ENCODE data around the gene DBNDD1. TPM values are rescaled to one million over a fixed set of nuclear protein-coding genes. Genes with fewer than 3 reads are reported as not detected.
"Not testable (repeated sequence)": the region's sequence is repeated elsewhere in the genome, so short reads cannot be mapped to it uniquely, and the experiment has no call there.

DBNDD1 gene
- total and polyA plus RNA-seq, 2 donors (not counting 3 experiments of a cell fraction or from before 2014, with no cell fraction given) = 28.2 to 45.7 TPM

DNA sequence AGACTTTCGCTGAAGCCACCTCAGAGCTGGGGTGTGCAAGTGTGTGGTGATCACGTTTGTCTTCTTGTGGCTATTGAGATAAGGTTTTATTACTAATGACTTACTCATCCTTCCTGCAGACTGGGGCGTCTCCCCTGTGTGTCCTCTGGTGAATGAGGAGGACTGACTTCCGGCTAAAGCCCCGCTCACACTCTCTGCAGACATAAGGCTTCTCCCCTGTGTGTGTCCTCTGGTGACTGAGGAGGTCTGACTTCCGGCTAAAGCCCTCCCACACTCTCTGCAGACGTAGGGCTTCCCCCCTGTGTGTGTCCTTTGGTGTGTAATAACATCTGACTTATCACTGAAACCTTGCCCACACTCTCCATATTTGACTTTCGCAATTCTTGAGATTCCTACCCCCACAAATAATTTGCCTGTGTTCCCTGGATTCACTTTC, 38.5 kb upstream of the DBNDD1 start:
- TF ChIP-seq, protein P1, sequence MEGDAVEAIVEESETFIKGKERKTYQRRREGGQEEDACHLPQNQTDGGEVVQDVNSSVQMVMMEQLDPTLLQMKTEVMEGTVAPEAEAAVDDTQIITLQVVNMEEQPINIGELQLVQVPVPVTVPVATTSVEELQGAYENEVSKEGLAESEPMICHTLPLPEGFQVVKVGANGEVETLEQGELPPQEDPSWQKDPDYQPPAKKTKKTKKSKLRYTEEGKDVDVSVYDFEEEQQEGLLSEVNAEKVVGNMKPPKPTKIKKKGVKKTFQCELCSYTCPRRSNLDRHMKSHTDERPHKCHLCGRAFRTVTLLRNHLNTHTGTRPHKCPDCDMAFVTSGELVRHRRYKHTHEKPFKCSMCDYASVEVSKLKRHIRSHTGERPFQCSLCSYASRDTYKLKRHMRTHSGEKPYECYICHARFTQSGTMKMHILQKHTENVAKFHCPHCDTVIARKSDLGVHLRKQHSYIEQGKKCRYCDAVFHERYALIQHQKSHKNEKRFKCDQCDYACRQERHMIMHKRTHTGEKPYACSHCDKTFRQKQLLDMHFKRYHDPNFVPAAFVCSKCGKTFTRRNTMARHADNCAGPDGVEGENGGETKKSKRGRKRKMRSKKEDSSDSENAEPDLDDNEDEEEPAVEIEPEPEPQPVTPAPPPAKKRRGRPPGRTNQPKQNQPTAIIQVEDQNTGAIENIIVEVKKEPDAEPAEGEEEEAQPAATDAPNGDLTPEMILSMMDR (IDR thresholded peaks at IDR 0.05; ENCODE audit: extremely low read depth in 1 of 2, insufficient read depth in 1 of 2, low read depth in 1 of 2, low read length in 2 of 2) = no peak
- TF ChIP-seq GATA2 (IDR thresholded peaks at IDR 0.05; ENCODE audit: insufficient read depth, insufficient read length, low read depth, low read length) (no peak), POLR2AphosphoS5 (IDR thresholded peaks at IDR 0.05; ENCODE audit: insufficient read depth, low read depth, low read length) (no peak), EZH2 (IDR thresholded peaks at IDR 0.05; ENCODE audit: borderline replicate concordance, low read depth, low read length, severe bottlenecking) (no peak), FOS (IDR thresholded peaks at IDR 0.05; ENCODE audit: borderline replicate concordance, insufficient read depth, low read length) (no peak), MYC (IDR thresholded peaks at IDR 0.05; ENCODE audit: low read depth, low read length) (no peak), JUN (IDR thresholded peaks at IDR 0.05; ENCODE audit: borderline replicate concordance, insufficient read depth, insufficient read length, low read depth) (no peak), POLR2A (IDR thresholded peaks at IDR 0.05; ENCODE audit: low read depth, low read length) (no peak)
- TF ChIP-seq, protein P2, sequence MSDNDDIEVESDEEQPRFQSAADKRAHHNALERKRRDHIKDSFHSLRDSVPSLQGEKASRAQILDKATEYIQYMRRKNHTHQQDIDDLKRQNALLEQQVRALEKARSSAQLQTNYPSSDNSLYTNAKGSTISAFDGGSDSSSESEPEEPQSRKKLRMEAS (IDR thresholded peaks at IDR 0.05; ENCODE audit: insufficient read depth, insufficient read length) = no peak
- FAIRE-seq = no peak

DNA sequence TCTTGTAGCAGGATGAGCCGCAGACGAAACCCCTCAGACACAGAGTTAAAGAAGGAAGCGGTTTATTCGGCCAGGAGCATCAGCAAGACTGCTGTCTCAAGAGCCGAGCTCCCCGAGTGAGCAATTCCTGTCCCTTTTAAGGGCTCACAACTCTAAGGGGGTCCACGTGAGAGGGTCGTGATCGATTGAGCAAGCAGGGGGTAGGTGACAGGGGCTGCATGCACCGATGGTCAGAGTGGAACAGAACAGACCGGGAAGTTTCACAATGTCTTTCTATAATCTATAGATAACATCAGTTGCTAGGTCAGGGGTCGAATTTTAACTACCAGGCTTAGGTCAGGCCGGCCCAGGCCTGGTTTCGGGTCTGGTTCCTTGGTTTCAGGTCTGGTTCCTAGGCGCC, 37.3 kb upstream of the DBNDD1 start:
- H2AFZ ChIP-seq (ENCODE audit: low read depth, low read length); H3K79me2 ChIP-seq (ENCODE audit: control insufficient read depth, insufficient read depth, low read length); CTCF ChIA-PET; H3K4me1 ChIP-seq (ENCODE audit: control insufficient read depth, extremely low read depth, insufficient read depth, low read length); H3K9ac ChIP-seq (replicated peaks; ENCODE audit: extremely low read depth, insufficient read depth, low read length); intact Hi-C loops (cut with micrococcal nuclease); H3K4me3 ChIP-seq (replicated peaks in 1 of 3; ENCODE audit: insufficient read depth in 1 of 3, low read depth in 1 of 3, low read length in 3 of 3); BruUV-seq (replicated peaks); H4K20me1 ChIP-seq (replicated peaks; ENCODE audit: control insufficient read depth, extremely low read depth, insufficient read depth, low read length); dilution Hi-C loops (cut with MboI; ENCODE audit: extremely low pct_ligation_motif_present, low sequenced_read_pairs); DNase-seq (ENCODE audit: low read depth, low spot score); POLR2A ChIA-PET; H3K27ac ChIP-seq (ENCODE audit: insufficient read depth, low read depth, low read length); H3K4me2 ChIP-seq (ENCODE audit: insufficient read depth, low read length); FAIRE-seq; H3K9me1 ChIP-seq (replicated peaks; ENCODE audit: control insufficient read depth, extremely low read depth, insufficient read depth, low read length); H3K9me3 ChIP-seq (replicated peaks; ENCODE audit: control insufficient read depth, insufficient read depth, low read length); H3K36me3 ChIP-seq (ENCODE audit: control insufficient read depth in 2 of 2, extremely low read depth in 1 of 2, insufficient read depth in 2 of 2, low read length in 2 of 2); H3K27me3 ChIP-seq (ENCODE audit: control insufficient read depth in 2 of 2, insufficient read depth in 2 of 2, low read length in 2 of 2): not testable (repeated sequence)

More for the DNA sequence above, 38.5 kb upstream of the DBNDD1 start:
- POLR2A ChIA-PET = no interaction called here
- no peaks in the 10 kb centered on the region for H3K9me3 ChIP-seq (replicated peaks; ENCODE audit: control insufficient read depth, insufficient read depth, low read length)
- no peak overlapping the region for H3K9ac ChIP-seq (replicated peaks; ENCODE audit: extremely low read depth, insufficient read depth, low read length)
- intact Hi-C loops (cut with micrococcal nuclease) (no loop called here), dilution Hi-C loops (cut with MboI; ENCODE audit: extremely low pct_ligation_motif_present, low sequenced_read_pairs) (no loop called here)
- DNase-seq (ENCODE audit: low read depth, low spot score) = no peak
- no peaks in the 10 kb centered on the region for H4K20me1 ChIP-seq (replicated peaks; ENCODE audit: control insufficient read depth, extremely low read depth, insufficient read depth, low read length)
- H3K4me1 ChIP-seq (ENCODE audit: control insufficient read depth, extremely low read depth, insufficient read depth, low read length) = no peaks in the 10 kb centered on the region
- peaks cover 7 to 9% of the 10 kb centered on the region in 2 experiments for H3K27me3 ChIP-seq (ENCODE audit: control insufficient read depth in 2 of 2, insufficient read depth in 2 of 2, low read length in 2 of 2)
- H3K79me2 ChIP-seq (ENCODE audit: control insufficient read depth, insufficient read depth, low read length) = no peaks in the 10 kb centered on the region
- H3K4me3 ChIP-seq (replicated peaks in 1 of 3; ENCODE audit: insufficient read depth in 1 of 3, low read depth in 1 of 3, low read length in 3 of 3) = no peak overlapping the region
- H3K36me3 ChIP-seq (ENCODE audit: control insufficient read depth in 2 of 2, extremely low read depth in 1 of 2, insufficient read depth in 2 of 2, low read length in 2 of 2) = no peaks in the 10 kb centered on the region
- H2AFZ ChIP-seq (ENCODE audit: low read depth, low read length) = no peak overlapping the region
- CTCF ChIA-PET = no interaction called here
- H3K9me1 ChIP-seq (replicated peaks; ENCODE audit: control insufficient read depth, extremely low read depth, insufficient read depth, low read length) = no peaks in the 10 kb centered on the region
- no peak overlapping the region for H3K27ac ChIP-seq (ENCODE audit: insufficient read depth, low read depth, low read length)
- BruUV-seq (replicated peaks) = no TSS peak
- H3K4me2 ChIP-seq (ENCODE audit: insufficient read depth, low read length) = no peak overlapping the region
